Measurements from ENCODE around the gene GPR150.

DNA sequence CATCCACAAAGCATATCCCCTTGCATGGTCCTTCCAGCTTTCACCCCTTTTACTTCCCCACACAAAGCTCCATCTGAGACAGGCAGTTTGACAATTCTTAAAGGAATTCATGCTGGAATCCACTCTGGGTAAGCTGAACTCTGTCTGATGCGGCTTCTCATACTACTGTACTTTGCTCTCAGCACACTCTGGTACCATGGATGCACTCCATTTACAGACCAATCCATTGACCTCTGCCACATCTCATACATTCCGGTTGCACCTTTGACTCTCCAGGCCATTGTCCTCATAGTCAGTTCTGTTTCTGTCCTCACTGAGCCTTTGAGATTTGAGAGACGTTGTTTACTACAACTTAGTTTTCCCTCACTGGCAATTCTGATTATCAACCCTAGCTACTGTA, 50.7 kb downstream of the GPR150 start:
- TF ChIP-seq, protein P1, sequence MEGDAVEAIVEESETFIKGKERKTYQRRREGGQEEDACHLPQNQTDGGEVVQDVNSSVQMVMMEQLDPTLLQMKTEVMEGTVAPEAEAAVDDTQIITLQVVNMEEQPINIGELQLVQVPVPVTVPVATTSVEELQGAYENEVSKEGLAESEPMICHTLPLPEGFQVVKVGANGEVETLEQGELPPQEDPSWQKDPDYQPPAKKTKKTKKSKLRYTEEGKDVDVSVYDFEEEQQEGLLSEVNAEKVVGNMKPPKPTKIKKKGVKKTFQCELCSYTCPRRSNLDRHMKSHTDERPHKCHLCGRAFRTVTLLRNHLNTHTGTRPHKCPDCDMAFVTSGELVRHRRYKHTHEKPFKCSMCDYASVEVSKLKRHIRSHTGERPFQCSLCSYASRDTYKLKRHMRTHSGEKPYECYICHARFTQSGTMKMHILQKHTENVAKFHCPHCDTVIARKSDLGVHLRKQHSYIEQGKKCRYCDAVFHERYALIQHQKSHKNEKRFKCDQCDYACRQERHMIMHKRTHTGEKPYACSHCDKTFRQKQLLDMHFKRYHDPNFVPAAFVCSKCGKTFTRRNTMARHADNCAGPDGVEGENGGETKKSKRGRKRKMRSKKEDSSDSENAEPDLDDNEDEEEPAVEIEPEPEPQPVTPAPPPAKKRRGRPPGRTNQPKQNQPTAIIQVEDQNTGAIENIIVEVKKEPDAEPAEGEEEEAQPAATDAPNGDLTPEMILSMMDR (IDR thresholded peaks at IDR 0.05; ENCODE audit: poor library complexity) = no peak
- TF ChIP-seq EZH2 (IDR thresholded peaks at IDR 0.05; ENCODE audit: borderline replicate concordance) (no peak), EZH2phosphoT487 (IDR thresholded peaks at IDR 0.05; ENCODE audit: low read depth, severe bottlenecking, unreplicated experiment) (no peak)

Data from hepatocyte (in vitro differentiated cells).